ENCODE measurements around the gene KRT74. TPM values are rescaled to one million over a fixed set of nuclear protein-coding genes. Genes with fewer than 3 reads are reported as not detected.

The KRT74 gene
- total RNA-seq, 1 experiment from 2014 or later = not detected

DNA sequence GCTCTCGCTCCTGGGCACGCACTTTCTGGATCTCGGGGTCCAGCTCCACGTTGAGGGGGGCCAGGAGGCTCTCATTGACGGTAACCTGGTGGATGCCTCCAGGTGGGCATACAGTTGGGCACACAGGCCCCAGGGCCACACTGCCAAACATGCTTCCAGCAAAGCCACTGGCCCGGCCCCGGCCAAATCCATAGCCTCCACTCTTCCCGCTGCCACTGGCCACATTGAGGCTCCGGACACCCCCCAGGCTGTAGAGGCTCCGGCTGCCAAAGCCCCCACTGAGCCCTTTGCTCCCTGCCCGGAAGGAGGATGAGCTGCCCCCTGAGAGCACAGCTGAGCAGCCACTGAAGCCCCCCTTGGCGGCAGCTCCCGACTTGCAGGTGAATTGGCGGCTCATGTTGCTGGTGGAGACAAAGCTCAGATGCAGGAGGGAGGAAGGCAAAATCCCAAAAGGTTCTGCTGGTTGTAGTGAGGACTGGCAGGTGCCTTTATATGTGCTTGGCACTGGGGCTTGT lies 20.9 kb downstream of the KRT74 start, which contains the start of gene KRT71:
Gene KRT71, minus strand, starts transcription at position 465 of the 515 bp plus-strand sequence. Its CDS starts 68 bp downstream, at position 397.
- no peak within 1 kb of the TSS for H3K4me3 ChIP-seq (ENCODE audit: low read depth in 2 of 2, low read length in 2 of 2)
- in situ Hi-C loops (cut with HindIII; ENCODE audit: low pct_unique_long_range_greater_than_20kb, low sequenced_read_pairs) (no loop called here), intact Hi-C loops (cut with micrococcal nuclease; ENCODE audit: unreplicated experiment) (no loop called here)
- H3K36me3 ChIP-seq (ENCODE audit: control insufficient read depth, insufficient read depth, low read length) = no peaks in the 10 kb centered on the region
- TF ChIP-seq CTCF (IDR thresholded peaks at IDR 0.05) = no peak
- TF ChIP-seq SIN3A (IDR thresholded peaks at IDR 0.05; ENCODE audit: borderline replicate concordance, insufficient read depth, low read depth, low read length) = no peak
- TF ChIP-seq POLR2AphosphoS5 (IDR thresholded peaks at IDR 0.05; ENCODE audit: low read depth, low read length) = no peak
- TF ChIP-seq, protein P1, sequence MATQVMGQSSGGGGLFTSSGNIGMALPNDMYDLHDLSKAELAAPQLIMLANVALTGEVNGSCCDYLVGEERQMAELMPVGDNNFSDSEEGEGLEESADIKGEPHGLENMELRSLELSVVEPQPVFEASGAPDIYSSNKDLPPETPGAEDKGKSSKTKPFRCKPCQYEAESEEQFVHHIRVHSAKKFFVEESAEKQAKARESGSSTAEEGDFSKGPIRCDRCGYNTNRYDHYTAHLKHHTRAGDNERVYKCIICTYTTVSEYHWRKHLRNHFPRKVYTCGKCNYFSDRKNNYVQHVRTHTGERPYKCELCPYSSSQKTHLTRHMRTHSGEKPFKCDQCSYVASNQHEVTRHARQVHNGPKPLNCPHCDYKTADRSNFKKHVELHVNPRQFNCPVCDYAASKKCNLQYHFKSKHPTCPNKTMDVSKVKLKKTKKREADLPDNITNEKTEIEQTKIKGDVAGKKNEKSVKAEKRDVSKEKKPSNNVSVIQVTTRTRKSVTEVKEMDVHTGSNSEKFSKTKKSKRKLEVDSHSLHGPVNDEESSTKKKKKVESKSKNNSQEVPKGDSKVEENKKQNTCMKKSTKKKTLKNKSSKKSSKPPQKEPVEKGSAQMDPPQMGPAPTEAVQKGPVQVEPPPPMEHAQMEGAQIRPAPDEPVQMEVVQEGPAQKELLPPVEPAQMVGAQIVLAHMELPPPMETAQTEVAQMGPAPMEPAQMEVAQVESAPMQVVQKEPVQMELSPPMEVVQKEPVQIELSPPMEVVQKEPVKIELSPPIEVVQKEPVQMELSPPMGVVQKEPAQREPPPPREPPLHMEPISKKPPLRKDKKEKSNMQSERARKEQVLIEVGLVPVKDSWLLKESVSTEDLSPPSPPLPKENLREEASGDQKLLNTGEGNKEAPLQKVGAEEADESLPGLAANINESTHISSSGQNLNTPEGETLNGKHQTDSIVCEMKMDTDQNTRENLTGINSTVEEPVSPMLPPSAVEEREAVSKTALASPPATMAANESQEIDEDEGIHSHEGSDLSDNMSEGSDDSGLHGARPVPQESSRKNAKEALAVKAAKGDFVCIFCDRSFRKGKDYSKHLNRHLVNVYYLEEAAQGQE (IDR thresholded peaks at IDR 0.05; ENCODE audit: insufficient read depth in 1 of 2, low read depth in 2 of 2, low read length in 1 of 2) = no peak
- no peak for TF ChIP-seq TCF7L2 (IDR thresholded peaks at IDR 0.05; ENCODE audit: low read depth, low read length)
- CTCF ChIA-PET = no interaction called here
- no peaks in the 10 kb centered on the region for H3K9me3 ChIP-seq (ENCODE audit: control insufficient read depth, insufficient read depth, low read depth, low read length)
- H3K4me1 ChIP-seq (ENCODE audit: control insufficient read depth, insufficient read depth, low read length) = no peaks in the 10 kb centered on the region
- no peak for DNase-seq (ENCODE audit: low read depth, low spot score)
- no TSS peak for BruUV-seq (replicated peaks)
- POLR2A ChIA-PET = no interaction called here
- ATAC-seq = no peak
- H3K27ac ChIP-seq (ENCODE audit: low read length) = no peak within 1 kb of the TSS
- H3K27me3 ChIP-seq (ENCODE audit: control insufficient read depth, insufficient read depth, low read length) = peaks cover 10% of the 10 kb centered on the region

GRCh38 chr12:52552055-52552454 lies 21.6 kb downstream of the KRT74 start:
- in situ Hi-C loops (cut with HindIII; ENCODE audit: low pct_unique_long_range_greater_than_20kb, low sequenced_read_pairs) (no loop called here), intact Hi-C loops (cut with micrococcal nuclease; ENCODE audit: unreplicated experiment) (no loop called here)
- Histone ChIP-seq H3K27me3 (ENCODE audit: control insufficient read depth, insufficient read depth, low read length) (peaks cover 10% of the 10 kb centered on the region), H3K4me1 (ENCODE audit: control insufficient read depth, insufficient read depth, low read length) (no peaks in the 10 kb centered on the region), H3K9me3 (ENCODE audit: control insufficient read depth, insufficient read depth, low read depth, low read length) (no peaks in the 10 kb centered on the region), H3K36me3 (ENCODE audit: control insufficient read depth, insufficient read depth, low read length) (no peaks in the 10 kb centered on the region), H3K4me3 (ENCODE audit: low read depth in 2 of 2, low read length in 2 of 2) (no peak overlapping the region), H3K27ac (ENCODE audit: low read length) (no peak overlapping the region)
- no peak for DNase-seq (ENCODE audit: low read depth, low spot score)
- ATAC-seq = no peak
- ChIA-PET CTCF (no interaction called here), POLR2A (no interaction called here)
- TF ChIP-seq, protein P1 (IDR thresholded peaks at IDR 0.05; ENCODE audit: insufficient read depth in 1 of 2, low read depth in 2 of 2, low read length in 1 of 2) = no peak
- TF ChIP-seq SIN3A (IDR thresholded peaks at IDR 0.05; ENCODE audit: borderline replicate concordance, insufficient read depth, low read depth, low read length) = no peak
- no peak for TF ChIP-seq POLR2AphosphoS5 (IDR thresholded peaks at IDR 0.05; ENCODE audit: low read depth, low read length)
- no peak for TF ChIP-seq CTCF (IDR thresholded peaks at IDR 0.05)
- TF ChIP-seq TCF7L2 (IDR thresholded peaks at IDR 0.05; ENCODE audit: low read depth, low read length) = no peak
- no TSS peak for BruUV-seq (replicated peaks)
